B cell (primary cell): ENCODE data around the gene ACVR1. TPM values are rescaled to one million over a fixed set of nuclear protein-coding genes. Genes with fewer than 3 reads are reported as not detected.

Experiments used
- ATAC-seq: fragments of 200-7000 bp; cut with Tn5 transposase; one replicate; pipeline ENCODE4 v1.10.0; 2021; ENCODE audit warnings: low read depth, mild to moderate bottlenecking, moderate number of reproducible peaks, moderate library complexity
- CTCF ChIA-PET: fragments of 350-600 bp; sonication (Branson Sonifier 250); formaldehyde crosslinking; loops from one replicate; lab custom pipeline; 2021; ENCODE audit warnings: antibody characterized with exemption, inconsistent platforms; lab: Charles Lee
- POLR2A ChIA-PET: fragments of 350-600 bp; sonication (Branson Sonifier 250); formaldehyde crosslinking; loops from one replicate; lab custom pipeline; 2021; ENCODE audit warnings: antibody characterized with exemption; lab: Charles Lee
- DNase-seq: peaks from one replicate; pipeline ENCODE4 v3.0.0; 2013
- H2AFZ ChIP-seq: 2 replicates; pipeline ENCODE4 v1.6.1; 2012; ENCODE audit warnings: mild to moderate bottlenecking, low read depth, low read length; ENCODE audit not compliant: insufficient read depth, poor library complexity, severe bottlenecking
- H3K27ac ChIP-seq, 2 donors: 1 replicate in 1 of 2; 2 replicates in 1 of 2; pipeline ENCODE4 v1.5.1; 2012 to 2013; ENCODE audit warnings: low read length in 2 of 2, mild to moderate bottlenecking in 2 of 2, moderate library complexity in 1 of 2
- H3K27me3 ChIP-seq, 4 experiments: fragments of 200-600 bp in 1 of 4; sonication (generic) in 1 of 4; replicated peaks in 1 of 4; 1 replicate in 2 of 4; 2 replicates in 2 of 4; pipeline versions ENCODE4 v1.6.1 to v1.7.0; 2013 to 2016; ENCODE audit warnings: low read length in 3 of 4, mild to moderate bottlenecking in 2 of 4, mixed read lengths in 1 of 4, moderate library complexity in 1 of 4; ENCODE audit not compliant: insufficient read depth in 4 of 4, control insufficient read depth in 3 of 4; ENCODE audit errors: control extremely low read depth in 1 of 4
- H3K36me3 ChIP-seq, 2 experiments: replicated peaks in 1 of 2; 1 replicate in 1 of 2; 2 replicates in 1 of 2; pipeline versions ENCODE4 v1.6.1 to v1.7.1; 2013; ENCODE audit warnings: low read length in 1 of 2; ENCODE audit not compliant: insufficient read depth in 2 of 2, control insufficient read depth in 1 of 2; ENCODE audit errors: control extremely low read depth in 1 of 2, extremely low read depth in 1 of 2
- H3K4me1 ChIP-seq, 2 donors: fragments of 200-600 bp in 1 of 2; sonication (generic) in 1 of 2; 1 replicate in 1 of 2; 2 replicates in 1 of 2; pipeline versions ENCODE4 v1.5.1 to v1.6.1; 2013 to 2017; ENCODE audit warnings: low read length in 2 of 2; ENCODE audit not compliant: control insufficient read depth in 2 of 2, insufficient read depth in 2 of 2
- H3K4me2 ChIP-seq: replicated peaks from 2 replicates; pipeline ENCODE3; 2012; ENCODE audit warnings: mild to moderate bottlenecking, low read depth, low read length; ENCODE audit not compliant: poor library complexity, severe bottlenecking
- H3K4me3 ChIP-seq, 5 experiments: fragments of 200-600 bp in 1 of 5; sonication (generic) in 1 of 5; 1 replicate in 3 of 5; 2 replicates in 2 of 5; pipeline versions ENCODE4 v1.5.1 to v1.7.0; 2011 to 2016; ENCODE audit warnings: low read length in 4 of 5, mild to moderate bottlenecking in 4 of 5, low read depth in 2 of 5, control low read depth in 1 of 5, moderate library complexity in 1 of 5; ENCODE audit not compliant: insufficient read depth in 1 of 5; ENCODE audit errors: control extremely low read depth in 1 of 5, extremely low read depth in 1 of 5
- H3K79me2 ChIP-seq: fragments of 200-600 bp; sonication (generic); one replicate; pipeline ENCODE4 v1.6.0; 2016; ENCODE audit warnings: low read length; ENCODE audit not compliant: control insufficient read depth, insufficient read depth
- H3K9ac ChIP-seq: fragments of 200-600 bp; sonication (generic); 2 replicates; pipeline ENCODE4 v1.6.1; 2017; ENCODE audit warnings: mild to moderate bottlenecking, low read length, moderate library complexity
- H3K9me3 ChIP-seq, 3 donors: one replicate each; pipeline versions ENCODE4 v1.6.1 to v1.7.1; 2013; ENCODE audit warnings: low read length in 2 of 3; ENCODE audit not compliant: control insufficient read depth in 2 of 3, insufficient read depth in 1 of 3; ENCODE audit errors: control extremely low read depth in 1 of 3
- H4K20me1 ChIP-seq: 2 replicates; pipeline ENCODE4 v1.6.0; 2012; ENCODE audit warnings: mild to moderate bottlenecking, low read length; ENCODE audit not compliant: insufficient read depth, control insufficient read depth, poor library complexity, severe bottlenecking
- H3K27ac Mint-ChIP-seq: one replicate; pipeline ENCODE4 v1.8.0; 2021; ENCODE audit warnings: mixed read lengths
- H3K27me3 Mint-ChIP-seq: one replicate; pipeline ENCODE4 v1.8.0; 2021; ENCODE audit warnings: mixed read lengths
- H3K4me1 Mint-ChIP-seq: one replicate; pipeline ENCODE4 v1.8.0; 2021; ENCODE audit warnings: mixed read lengths
- H3K4me3 Mint-ChIP-seq: one replicate; pipeline ENCODE4 v1.8.0; 2021; ENCODE audit warnings: mixed read lengths
- H3K9me3 Mint-ChIP-seq: one replicate; pipeline ENCODE4 v1.8.0; 2022; ENCODE audit warnings: mixed read lengths; ENCODE audit not compliant: insufficient read depth
- EZH2 ChIP-seq: IDR thresholded peaks from 2 replicates; pipeline ENCODE4 v1.6.1; 2012; ENCODE audit warnings: borderline replicate concordance, low read depth, mild to moderate bottlenecking, moderate library complexity, low read length; ENCODE audit not compliant: insufficient read depth, poor library complexity, severe bottlenecking
- WGBS: methylation state at CpG from one replicate; pipeline ENCODE4 v1.1.5; 2013; ENCODE audit warnings: missing lambda C conversion rate; ENCODE audit not compliant: insufficient coverage; 5-methylcytosine and 5-hydroxymethylcytosine counted together
- intact Hi-C: fragments of 100-400 bp; cut with micrococcal nuclease; formaldehyde crosslinking; loops from one replicate; pipeline ENCODE4 v1.10.0; 2022
- polyA plus RNA-seq: library from polyadenylated mRNA; depleted of rRNA; stranded (reverse); fragments of >200 nt; gene quantifications from 2 replicates; pipeline ENCODE4 v1.2.3, GENCODE V29; 2012
- total RNA-seq, 2 donors: library from RNA; stranded (reverse); fragments of 120-200 nt in 1 of 2; gene quantifications; 1 replicate in 1 of 2; 2 replicates in 1 of 2; pipeline versions ENCODE4 v1.2.3 to v1.2.4, GENCODE V29; 2013 to 2022
- TF ChIP-seq, protein P1 (sequence below): fragments of 200-600 bp; IDR thresholded peaks from one replicate; pipeline ENCODE4 v1.8.0; 2022; ENCODE audit warnings: antibody characterized with exemption, mild to moderate bottlenecking

The ACVR1 gene
- total and polyA plus RNA-seq, 2 donors (not counting 1 experiment from before 2014, with no cell fraction given) = 3.7 to 11.7 TPM

GRCh38 chr2:157843081-157843480 is 33.0 kb downstream of the ACVR1 start:
- ChIA-PET POLR2A (no interaction called here), CTCF (no interaction called here)
- Histone ChIP-seq H4K20me1 (no peaks in the 10 kb centered on the region), H3K79me2 (no peaks in the 10 kb centered on the region), H3K4me2 (no peak overlapping the region), H3K27ac (no peak overlapping the region), H3K4me1 (no peaks in the 10 kb centered on the region), H3K4me3 (no peak overlapping the region), H2AFZ (no peak overlapping the region), H3K9ac (no peak overlapping the region), H3K9me3 (peaks cover 0 to under 1% (median 0%) of the 10 kb centered on the region in 3 donors), H3K36me3 (no peaks in the 10 kb centered on the region), H3K27me3 (no peaks in the 10 kb centered on the region)
- ATAC-seq = no peak
- no peak for TF ChIP-seq EZH2
- TF ChIP-seq, protein P1, sequence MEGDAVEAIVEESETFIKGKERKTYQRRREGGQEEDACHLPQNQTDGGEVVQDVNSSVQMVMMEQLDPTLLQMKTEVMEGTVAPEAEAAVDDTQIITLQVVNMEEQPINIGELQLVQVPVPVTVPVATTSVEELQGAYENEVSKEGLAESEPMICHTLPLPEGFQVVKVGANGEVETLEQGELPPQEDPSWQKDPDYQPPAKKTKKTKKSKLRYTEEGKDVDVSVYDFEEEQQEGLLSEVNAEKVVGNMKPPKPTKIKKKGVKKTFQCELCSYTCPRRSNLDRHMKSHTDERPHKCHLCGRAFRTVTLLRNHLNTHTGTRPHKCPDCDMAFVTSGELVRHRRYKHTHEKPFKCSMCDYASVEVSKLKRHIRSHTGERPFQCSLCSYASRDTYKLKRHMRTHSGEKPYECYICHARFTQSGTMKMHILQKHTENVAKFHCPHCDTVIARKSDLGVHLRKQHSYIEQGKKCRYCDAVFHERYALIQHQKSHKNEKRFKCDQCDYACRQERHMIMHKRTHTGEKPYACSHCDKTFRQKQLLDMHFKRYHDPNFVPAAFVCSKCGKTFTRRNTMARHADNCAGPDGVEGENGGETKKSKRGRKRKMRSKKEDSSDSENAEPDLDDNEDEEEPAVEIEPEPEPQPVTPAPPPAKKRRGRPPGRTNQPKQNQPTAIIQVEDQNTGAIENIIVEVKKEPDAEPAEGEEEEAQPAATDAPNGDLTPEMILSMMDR = no peak
- Mint-ChIP-seq H3K4me3 (no peak overlapping the region), H3K27ac (no peak overlapping the region), H3K9me3 (no peaks in the 10 kb centered on the region), H3K27me3 (no peaks in the 10 kb centered on the region), H3K4me1 (peaks cover 7% of the 10 kb centered on the region)
- 100% methylated on average over 1 of the region's 1 CpG for WGBS
- no peak for DNase-seq
- intact Hi-C loops = no loop called here

- ATAC-seq (no peak), DNase-seq (no peak)
- CTCF ChIA-PET = no interaction called here
- Histone ChIP-seq H3K4me1 (no peaks in the 10 kb centered on the region), H3K4me3 (no peak overlapping the region), H2AFZ (no peak overlapping the region), H3K36me3 (no peaks in the 10 kb centered on the region), H3K79me2 (no peaks in the 10 kb centered on the region), H4K20me1 (no peaks in the 10 kb centered on the region), H3K4me2 (no peak overlapping the region), H3K27ac (no peak overlapping the region), H3K27me3 (no peaks in the 10 kb centered on the region), H3K9me3 (no peaks in the 10 kb centered on the region), H3K9ac (no peak overlapping the region)
- Mint-ChIP-seq H3K27me3 (no peaks in the 10 kb centered on the region), H3K4me3 (no peak overlapping the region), H3K27ac (no peak overlapping the region), H3K9me3 (no peaks in the 10 kb centered on the region), H3K4me1 (peaks cover 7% of the 10 kb centered on the region)
- POLR2A ChIA-PET = no interaction called here
- intact Hi-C loops = no loop called here
- no peak for TF ChIP-seq EZH2
- TF ChIP-seq, protein P1 = no peak
- WGBS = 96% methylated on average over 2 of the region's 3 CpGs
Observed at GRCh38 chr2:157842106-157842879, 33.8 kb downstream of the ACVR1 start.
